DOHH2 (cell line): ENCODE measurements around the gene HOXA2.

ENCODE experiments used
- H3F3A ChIP-seq: fragments of 200-600 bp; sonication (generic), shearing (Covaris generic); 2 replicates; pipeline ENCODE4 v1.6.0; 2016; ENCODE audit warnings: antibody characterized with exemption, mild to moderate bottlenecking; ENCODE audit not compliant: control insufficient read depth, insufficient read depth
- H3K27ac ChIP-seq: fragments of 200-600 bp; sonication (generic); 2 replicates; pipeline ENCODE4 v1.5.1; 2014; ENCODE audit warnings: low read depth, mild to moderate bottlenecking, low read length, moderate library complexity
- H3K27me3 ChIP-seq: fragments of 200-600 bp; sonication (generic); 2 replicates; pipeline ENCODE4 v1.6.1; 2014; ENCODE audit warnings: mild to moderate bottlenecking, low read length, mixed read lengths; ENCODE audit not compliant: control insufficient read depth
- H3K36me3 ChIP-seq: fragments of 200-600 bp; sonication (generic); 2 replicates; pipeline ENCODE4 v1.6.1; 2014; ENCODE audit warnings: mild to moderate bottlenecking, low read length, moderate library complexity, mixed read lengths; ENCODE audit not compliant: control insufficient read depth
- H3K4me1 ChIP-seq: fragments of 200-600 bp; sonication (generic); 2 replicates; pipeline ENCODE4 v1.6.1; 2014; ENCODE audit warnings: mild to moderate bottlenecking, low read length, mixed read lengths; ENCODE audit not compliant: control insufficient read depth
- H3K4me2 ChIP-seq: fragments of 200-600 bp; sonication (generic); 2 replicates; pipeline ENCODE4 v1.6.0; 2014; ENCODE audit warnings: mild to moderate bottlenecking, low read length, moderate library complexity
- H3K4me3 ChIP-seq: fragments of 200-600 bp; sonication (generic); 2 replicates; pipeline ENCODE4 v1.5.1; 2014; ENCODE audit warnings: mild to moderate bottlenecking, low read length, mixed read lengths
- H3K79me2 ChIP-seq: fragments of 200-600 bp; sonication (generic); 2 replicates; pipeline ENCODE4 v1.6.1; 2014; ENCODE audit warnings: mild to moderate bottlenecking, low read length, mixed read lengths; ENCODE audit not compliant: control insufficient read depth
- H3K9me2 ChIP-seq: fragments of 200-600 bp; sonication (generic); replicated peaks from 2 replicates; pipeline ENCODE4 v1.6.1; 2014; ENCODE audit warnings: mild to moderate bottlenecking, low read length, mixed read lengths; ENCODE audit not compliant: control insufficient read depth
- H3K9me3 ChIP-seq: fragments of 200-600 bp; sonication (generic); 2 replicates; pipeline ENCODE4 v1.6.1; 2014; ENCODE audit warnings: antibody characterized with exemption, low read length, mixed read lengths; ENCODE audit not compliant: control insufficient read depth, insufficient read depth
- H4K20me1 ChIP-seq: fragments of 200-600 bp; sonication (generic); 2 replicates; pipeline ENCODE4 v1.6.0; 2014; ENCODE audit warnings: low read depth, mild to moderate bottlenecking, antibody characterized with exemption, low read length, moderate library complexity; ENCODE audit not compliant: control insufficient read depth, insufficient read depth
- EZH2phosphoT487 ChIP-seq: fragments of 200-600 bp; sonication (generic); IDR thresholded peaks from 2 replicates; pipeline ENCODE4 v1.6.1; 2017; ENCODE audit warnings: borderline replicate concordance, mild to moderate bottlenecking, antibody characterized with exemption, low read length, moderate library complexity, mixed read lengths
- TF ChIP-seq, protein P1 (sequence below): fragments of 200-600 bp; sonication (generic); IDR thresholded peaks from one replicate; pipeline ENCODE4 v1.5.1; 2014; ENCODE audit warnings: antibody characterized with exemption, mild to moderate bottlenecking, low read depth, low read length; ENCODE audit not compliant: poor library complexity, severe bottlenecking

The HOXA2 gene

DNA sequence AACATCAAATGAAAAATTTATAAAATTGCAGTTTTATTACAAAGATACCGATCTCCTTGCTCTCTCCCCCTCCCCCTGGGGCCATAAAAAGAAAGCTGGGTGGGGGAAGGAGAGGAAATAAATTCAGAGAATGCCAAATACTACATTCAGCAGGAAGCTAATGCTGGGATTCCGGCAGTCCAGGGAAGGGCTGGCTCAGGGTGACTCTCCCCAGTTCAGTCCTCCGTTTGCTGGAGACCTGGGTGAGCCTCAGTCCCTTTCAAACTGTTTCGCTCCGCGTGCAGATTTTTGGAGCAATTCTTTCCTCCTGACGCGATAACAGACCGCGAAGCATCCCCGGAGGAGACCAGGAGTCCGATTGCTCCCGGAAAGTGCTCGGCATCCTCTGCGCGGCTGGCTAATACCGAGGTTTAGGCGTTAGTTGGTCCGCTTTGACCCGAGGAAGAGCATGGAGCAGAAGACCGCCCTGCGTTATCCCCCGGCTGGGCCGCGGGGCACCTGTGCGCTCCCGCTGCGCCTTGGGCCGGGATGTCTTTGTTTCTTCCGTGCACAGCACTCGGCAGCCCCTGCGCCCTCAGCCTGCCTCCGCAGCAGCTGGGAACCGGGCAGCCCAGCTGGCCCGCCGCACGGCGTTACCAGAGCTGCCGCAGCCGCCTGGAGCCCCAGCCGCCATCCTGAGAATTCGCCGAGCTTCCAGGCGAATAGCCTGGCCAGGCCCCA is 3.9 kb upstream of the HOXA2 start:
- Histone ChIP-seq H4K20me1 (no peaks in the 10 kb centered on the region), H3K27ac (no peak overlapping the region), H3K9me2 (no peaks in the 10 kb centered on the region), H3K36me3 (no peaks in the 10 kb centered on the region), H3K4me2 (no peak overlapping the region), H3K4me3 (no peak overlapping the region), H3K79me2 (no peaks in the 10 kb centered on the region), H3K4me1 (no peaks in the 10 kb centered on the region), H3F3A (0 out of 2 replicates have a peak, but pooled peaks cover 2% of the 10 kb centered on the region), H3K9me3 (no peaks in the 10 kb centered on the region), H3K27me3 (peaks cover 28% of the 10 kb centered on the region)
- no peak for TF ChIP-seq EZH2phosphoT487
- TF ChIP-seq, protein P1, sequence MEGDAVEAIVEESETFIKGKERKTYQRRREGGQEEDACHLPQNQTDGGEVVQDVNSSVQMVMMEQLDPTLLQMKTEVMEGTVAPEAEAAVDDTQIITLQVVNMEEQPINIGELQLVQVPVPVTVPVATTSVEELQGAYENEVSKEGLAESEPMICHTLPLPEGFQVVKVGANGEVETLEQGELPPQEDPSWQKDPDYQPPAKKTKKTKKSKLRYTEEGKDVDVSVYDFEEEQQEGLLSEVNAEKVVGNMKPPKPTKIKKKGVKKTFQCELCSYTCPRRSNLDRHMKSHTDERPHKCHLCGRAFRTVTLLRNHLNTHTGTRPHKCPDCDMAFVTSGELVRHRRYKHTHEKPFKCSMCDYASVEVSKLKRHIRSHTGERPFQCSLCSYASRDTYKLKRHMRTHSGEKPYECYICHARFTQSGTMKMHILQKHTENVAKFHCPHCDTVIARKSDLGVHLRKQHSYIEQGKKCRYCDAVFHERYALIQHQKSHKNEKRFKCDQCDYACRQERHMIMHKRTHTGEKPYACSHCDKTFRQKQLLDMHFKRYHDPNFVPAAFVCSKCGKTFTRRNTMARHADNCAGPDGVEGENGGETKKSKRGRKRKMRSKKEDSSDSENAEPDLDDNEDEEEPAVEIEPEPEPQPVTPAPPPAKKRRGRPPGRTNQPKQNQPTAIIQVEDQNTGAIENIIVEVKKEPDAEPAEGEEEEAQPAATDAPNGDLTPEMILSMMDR: no peak

- H3K4me3 ChIP-seq: no peak overlapping the region
- no peaks in the 10 kb centered on the region for H3K79me2 ChIP-seq
- 0 out of 2 replicates have a peak, but pooled peaks cover 2% of the 10 kb centered on the region for H3F3A ChIP-seq
- no peak for TF ChIP-seq EZH2phosphoT487
- TF ChIP-seq, protein P1: no peak
- no peak overlapping the region for H3K4me2 ChIP-seq
- no peaks in the 10 kb centered on the region for H4K20me1 ChIP-seq
- H3K9me2 ChIP-seq: no peaks in the 10 kb centered on the region
- H3K27me3 ChIP-seq: peaks cover 28% of the 10 kb centered on the region
- no peaks in the 10 kb centered on the region for H3K36me3 ChIP-seq
- H3K4me1 ChIP-seq: no peaks in the 10 kb centered on the region
- no peak overlapping the region for H3K27ac ChIP-seq
- H3K9me3 ChIP-seq: no peaks in the 10 kb centered on the region
Observed at GRCh38 chr7:27105301-27106031, 3.0 kb upstream of the HOXA2 start.

DNA sequence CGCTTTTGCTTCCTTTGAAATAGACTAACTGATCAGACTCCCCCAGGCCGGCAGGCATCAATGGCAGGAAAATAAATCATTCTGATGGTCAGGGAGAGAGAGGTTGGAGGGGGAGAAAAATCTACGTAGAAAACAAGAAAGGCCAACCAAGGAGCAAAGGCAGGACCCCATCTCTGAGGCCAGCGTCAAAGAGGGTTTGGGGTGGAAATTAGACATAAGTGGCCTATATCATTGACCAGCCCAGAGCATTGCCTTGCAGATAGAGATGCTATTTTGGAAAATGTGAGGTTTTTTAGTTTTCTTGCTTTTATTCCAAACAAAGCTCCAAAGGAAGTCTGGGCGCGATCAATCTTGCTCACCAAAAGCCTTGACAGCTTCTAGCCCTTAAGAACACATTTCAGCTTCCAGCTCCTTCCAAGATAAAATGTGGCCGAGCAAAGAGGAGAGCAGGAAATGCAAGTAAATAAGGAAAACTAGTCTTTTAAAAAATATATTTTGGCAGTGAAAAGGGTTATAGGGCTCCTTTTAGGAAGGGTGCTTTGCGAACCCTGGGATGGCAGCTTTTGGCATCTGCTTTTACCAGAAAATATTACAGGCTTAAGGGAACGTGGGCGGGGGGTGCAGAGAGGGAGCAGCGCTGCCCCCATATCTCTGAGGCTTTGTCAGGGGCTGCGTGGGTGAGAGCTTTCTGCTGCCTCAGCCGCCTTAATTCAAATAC is 2.0 kb upstream of the HOXA2 start:
- no peak overlapping the region for H3K4me3 ChIP-seq
- H3K27me3 ChIP-seq: peaks cover 28% of the 10 kb centered on the region
- no peaks in the 10 kb centered on the region for H3K36me3 ChIP-seq
- H3F3A ChIP-seq: peaks cover 4% of the 10 kb centered on the region; the same call in 1 of the 2 replicates
- H3K27ac ChIP-seq: no peak overlapping the region
- H3K79me2 ChIP-seq: no peaks in the 10 kb centered on the region
- no peaks in the 10 kb centered on the region for H3K4me1 ChIP-seq
- no peaks in the 10 kb centered on the region for H3K9me3 ChIP-seq
- no peak for TF ChIP-seq EZH2phosphoT487
- TF ChIP-seq, protein P1: no peak
- no peaks in the 10 kb centered on the region for H4K20me1 ChIP-seq
- no peaks in the 10 kb centered on the region for H3K9me2 ChIP-seq
- H3K4me2 ChIP-seq: no peak overlapping the region
